Measurements from ENCODE around the gene PARP11. TPM values are rescaled to one million over a fixed set of nuclear protein-coding genes. Genes with fewer than 3 reads are reported as not detected.
"Not testable (repeated sequence)": the region's sequence is repeated elsewhere in the genome, so short reads cannot be mapped to it uniquely, and the experiment has no call there.

PARP11 gene
- polyA plus RNA-seq, 4 donors = 14.6 to 19.9 (median 18.9) TPM

DNA sequence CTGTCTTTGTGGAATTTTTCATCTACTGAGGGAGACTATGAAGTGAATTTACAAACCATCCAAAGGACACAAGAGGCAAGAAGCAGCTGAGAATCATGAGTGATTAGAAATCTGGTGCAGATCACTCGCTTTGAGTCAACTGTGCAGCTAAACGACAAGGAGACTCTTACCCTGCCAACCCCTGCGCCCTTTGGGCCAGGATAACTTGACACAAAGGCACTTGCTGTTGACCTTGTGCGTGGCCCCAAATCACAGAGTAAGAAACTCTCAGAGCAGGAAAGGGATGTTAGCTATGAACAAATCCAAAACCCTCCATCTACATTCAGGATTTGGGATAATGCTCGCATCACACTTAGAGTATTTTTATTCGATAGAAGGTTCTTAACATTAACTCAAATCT, 11.5 kb upstream of the PARP11 start:
- DNase-seq (ENCODE audit: low read depth in 4 of 4, low spot score in 3 of 4) = no peak

DNA sequence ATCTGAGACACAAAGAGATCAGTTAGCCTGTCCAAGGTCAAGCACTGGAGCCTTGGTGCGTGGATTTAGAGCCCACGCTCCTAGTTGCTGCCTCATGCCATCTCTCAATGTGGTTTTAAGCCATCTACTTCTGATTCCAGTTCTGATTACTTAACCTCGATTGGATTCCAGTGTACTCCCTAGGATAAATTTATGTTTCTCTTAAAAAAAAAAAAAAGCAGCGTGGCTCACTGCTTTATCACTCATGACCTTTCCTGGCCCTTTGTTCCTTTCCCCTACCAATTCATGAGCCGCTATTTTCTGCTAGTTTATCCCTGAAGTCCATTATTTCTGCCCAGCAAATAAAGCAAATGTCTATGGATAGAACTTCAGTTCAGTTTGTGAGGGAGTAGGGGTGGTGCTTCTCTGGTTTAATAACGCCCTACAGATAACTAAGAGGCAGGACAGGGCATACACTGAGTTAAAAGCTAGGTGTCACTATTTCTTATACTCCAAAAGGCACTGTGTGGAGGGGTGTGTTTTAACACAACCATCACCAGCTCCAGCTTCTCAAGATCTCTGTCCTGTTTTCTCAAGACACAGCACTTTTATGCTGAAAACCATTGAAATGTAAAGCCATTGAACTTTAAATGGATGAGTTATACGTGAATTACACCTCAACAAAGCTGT, 9.8 kb upstream of the PARP11 start:
- no peak for DNase-seq (ENCODE audit: low read depth in 4 of 4, low spot score in 3 of 4)

DNA sequence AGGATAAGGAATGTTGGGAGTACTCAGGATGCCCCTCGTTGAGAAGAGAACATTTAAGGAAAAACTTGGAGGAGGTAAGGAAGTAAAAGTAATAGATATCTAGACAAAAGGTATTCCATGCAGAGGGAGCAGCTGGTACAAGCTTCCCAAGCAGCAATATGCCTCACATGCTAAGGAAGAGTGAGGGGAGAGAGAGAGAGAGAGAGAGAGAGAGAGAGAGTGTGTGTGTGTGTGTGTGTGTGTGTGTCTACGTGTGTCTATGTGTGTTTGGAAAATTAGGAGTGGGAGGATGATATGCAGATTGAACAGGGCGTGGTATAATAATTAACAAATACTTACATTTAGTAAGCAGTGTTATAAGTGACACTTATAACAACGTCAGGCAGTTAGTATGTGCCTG, 9.2 kb upstream of the PARP11 start:
- no peak for DNase-seq (ENCODE audit: low read depth in 4 of 4, low spot score in 3 of 4)

DNA sequence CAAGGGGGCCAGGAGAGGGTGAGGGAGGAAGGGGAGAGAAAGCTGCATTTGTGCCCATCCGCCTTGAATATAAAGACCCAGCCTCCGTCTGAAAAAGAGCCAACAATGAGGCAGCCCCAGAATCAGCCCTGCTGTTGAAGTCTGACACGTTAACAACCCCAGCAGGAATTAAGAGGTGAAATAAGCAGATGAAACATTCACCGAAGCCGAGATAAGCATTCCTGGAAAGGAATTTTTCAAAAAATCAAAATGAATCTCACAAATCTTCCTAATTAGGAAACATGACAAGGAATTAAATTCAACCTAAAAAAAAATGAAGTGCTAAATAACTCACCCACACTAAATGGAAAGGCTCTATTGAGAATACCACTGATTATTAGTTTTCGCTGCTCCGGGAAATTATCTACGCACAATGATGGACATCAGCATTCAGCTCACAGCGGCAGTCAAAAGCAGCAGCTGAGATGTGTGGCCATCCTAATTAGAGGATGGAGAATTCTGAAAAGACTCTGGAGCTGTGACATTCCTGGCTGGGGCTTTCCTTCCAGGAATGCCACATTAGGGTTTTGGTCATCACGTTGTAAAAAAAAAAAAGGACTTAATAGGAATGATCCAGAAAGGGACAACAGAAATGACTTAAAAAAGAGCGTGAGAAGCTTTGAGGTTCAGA, 8.2 kb upstream of the PARP11 start:
- no peak for DNase-seq (ENCODE audit: low read depth in 4 of 4, low spot score in 3 of 4)

DNA sequence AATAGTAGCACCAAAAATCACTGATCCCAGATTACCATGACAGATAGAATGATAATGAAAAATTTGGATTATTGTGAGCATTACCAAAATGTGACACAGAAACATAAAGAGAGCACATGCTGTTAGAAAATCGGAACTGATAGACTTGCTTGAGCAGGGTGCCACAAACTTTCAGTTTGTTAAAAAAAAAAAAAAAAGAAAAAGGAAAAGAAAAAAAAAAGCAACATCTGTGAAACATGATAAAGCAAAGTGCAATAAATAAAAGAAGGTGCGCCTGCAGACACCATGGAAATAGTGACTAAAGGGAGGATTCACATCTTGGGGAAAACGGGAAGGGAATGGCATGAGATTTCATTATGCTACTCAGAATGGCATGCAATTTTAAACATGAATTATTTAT, 6.6 kb upstream of the PARP11 start:
- no peak for DNase-seq (ENCODE audit: low read depth in 4 of 4, low spot score in 3 of 4)

DNA sequence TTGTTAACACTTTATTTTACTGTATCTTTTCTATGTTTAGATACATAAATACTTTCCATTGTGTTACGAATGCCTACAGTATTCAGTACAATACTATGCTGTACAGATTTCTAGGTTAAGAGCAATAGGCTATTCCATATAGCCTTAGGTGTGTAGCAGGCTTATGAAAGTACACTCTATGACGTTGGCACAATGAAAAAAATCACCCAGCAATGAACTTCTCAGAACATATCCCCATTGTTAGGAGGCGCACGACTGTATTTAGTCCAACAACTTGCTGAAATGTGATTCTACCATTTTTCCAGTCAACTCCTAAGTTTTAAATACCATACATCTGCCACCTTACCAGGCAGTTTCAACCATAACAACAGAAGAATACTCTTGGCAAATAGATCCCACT, 1.8 kb downstream of the PARP11 start:
- DNase-seq (ENCODE audit: low read depth in 4 of 4, low spot score in 3 of 4) = no peak

DNA sequence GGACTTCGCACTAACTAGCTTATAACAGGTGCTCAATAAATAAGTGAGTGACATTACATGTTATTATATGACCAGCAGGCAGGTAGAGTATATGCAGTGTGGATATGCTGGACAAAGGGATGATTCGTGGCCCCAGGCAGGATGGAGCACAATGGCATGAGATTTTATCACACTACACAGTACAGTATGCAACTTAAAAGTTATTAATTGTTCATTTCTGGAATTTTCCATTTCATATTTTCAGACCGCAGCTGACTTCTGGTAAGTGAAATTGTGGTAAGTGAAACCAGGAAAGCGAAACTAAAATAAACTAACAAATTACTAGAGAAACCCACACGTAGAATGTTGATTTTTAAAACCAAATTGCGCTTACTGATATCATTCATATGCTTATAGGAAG, 3.3 kb downstream of the PARP11 start:
- DNase-seq (ENCODE audit: low read depth in 4 of 4, low spot score in 3 of 4) = no peak

DNA sequence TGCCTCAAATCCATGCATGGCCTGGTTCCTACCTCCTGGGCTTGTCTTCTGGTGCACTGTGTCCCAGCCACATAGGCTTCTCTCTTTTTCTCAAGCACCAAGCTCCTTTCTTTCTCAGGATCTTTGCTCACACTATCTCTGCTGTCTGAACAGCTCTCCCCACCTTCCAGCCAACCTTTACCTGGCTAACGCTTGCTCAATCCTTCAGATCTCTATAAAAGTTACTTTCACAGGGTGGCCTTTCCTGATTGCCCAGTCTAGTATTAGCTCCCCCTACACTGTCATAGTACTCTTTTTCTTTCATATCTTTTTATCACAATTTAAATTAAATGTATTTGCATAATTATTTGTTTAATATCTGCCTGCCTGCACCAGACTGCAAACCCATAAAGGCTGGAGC, 3.8 kb downstream of the PARP11 start:
- no peak for DNase-seq (ENCODE audit: low read depth in 4 of 4, low spot score in 3 of 4)

DNA sequence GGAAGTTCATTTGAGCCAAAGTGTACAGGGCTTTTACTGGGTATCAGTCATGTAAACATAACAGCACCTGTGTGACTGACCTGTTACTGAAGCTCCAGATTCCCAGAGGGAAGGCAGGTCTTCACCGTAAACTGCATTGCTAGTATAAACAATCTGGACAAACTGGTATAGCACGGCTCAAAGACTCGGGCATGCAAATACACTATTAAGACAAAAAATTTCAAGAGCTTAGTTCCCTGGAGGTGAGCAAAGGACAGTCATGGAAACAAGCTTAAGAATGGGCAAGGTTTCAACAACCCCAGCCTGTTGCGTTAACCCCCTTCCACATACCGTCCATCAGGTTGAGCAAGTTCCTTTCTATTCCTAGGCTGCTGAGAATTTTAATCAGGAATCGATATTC, 9.4 kb downstream of the PARP11 start:
- no peak for DNase-seq (ENCODE audit: low read depth in 4 of 4, low spot score in 3 of 4)

DNA sequence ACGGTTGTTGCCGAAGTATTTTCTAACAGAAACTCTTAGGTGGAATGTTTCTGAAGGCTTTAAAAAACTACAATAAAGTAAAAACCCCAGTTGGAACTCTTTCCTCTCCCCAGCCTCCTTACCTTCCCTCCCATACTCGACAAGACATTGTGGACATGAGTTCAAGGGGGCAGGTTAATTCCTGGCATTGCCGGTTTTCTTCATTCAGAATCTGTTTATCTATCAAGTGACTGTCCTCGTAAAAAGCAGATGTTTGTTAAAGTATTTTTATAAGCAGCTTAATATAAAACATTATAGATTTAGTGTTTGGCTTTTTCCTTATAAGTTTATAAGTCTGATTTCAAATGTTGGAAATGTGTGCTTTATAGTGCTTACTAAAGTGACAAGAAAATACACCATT, 30.7 kb downstream of the PARP11 start:
- no peak for DNase-seq (ENCODE audit: low read depth in 4 of 4, low spot score in 3 of 4)

DNA sequence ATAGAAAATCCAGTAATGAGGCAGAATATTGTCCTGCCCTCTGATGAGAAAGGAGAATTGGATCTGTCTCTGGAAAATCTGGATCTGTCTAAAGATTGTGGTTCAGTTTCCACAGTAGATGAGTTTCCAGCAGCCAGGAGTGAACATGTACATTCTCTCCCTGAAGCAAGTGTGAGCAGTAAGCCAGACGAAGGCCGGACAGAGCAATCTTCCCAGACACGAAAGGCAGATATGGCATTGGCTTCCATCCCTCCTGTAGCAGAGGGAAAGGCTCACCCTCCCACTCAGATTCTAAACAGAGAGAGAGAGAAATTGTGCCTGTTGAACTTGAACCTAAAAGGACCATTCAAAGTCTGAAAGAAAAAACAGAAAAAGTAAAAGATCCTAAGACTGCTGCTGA, 31.4 kb downstream of the PARP11 start:
- no peak for DNase-seq (ENCODE audit: low read depth in 4 of 4, low spot score in 3 of 4)

DNA sequence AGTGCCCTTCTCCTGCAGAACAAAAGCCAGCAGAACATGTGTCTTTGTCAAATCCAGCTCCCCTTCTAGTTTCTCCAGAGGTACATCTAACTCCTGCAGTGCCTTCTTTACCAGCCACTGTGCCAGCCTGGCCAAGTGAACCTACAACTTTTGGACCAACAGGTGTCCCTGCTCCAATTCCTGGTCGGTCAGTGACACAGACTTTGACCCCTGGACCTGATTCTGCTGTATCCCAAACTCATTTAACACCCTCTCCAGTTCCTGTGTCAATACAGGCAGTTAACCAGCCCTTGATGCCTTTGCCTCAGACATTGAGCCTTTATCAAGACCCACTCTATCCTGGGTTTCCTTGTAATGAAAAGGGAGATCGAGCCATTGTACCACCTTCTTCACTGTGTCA, 32.4 kb downstream of the PARP11 start:
- not testable (repeated sequence) for DNase-seq (ENCODE audit: low read depth in 4 of 4, low spot score in 3 of 4)

DNA sequence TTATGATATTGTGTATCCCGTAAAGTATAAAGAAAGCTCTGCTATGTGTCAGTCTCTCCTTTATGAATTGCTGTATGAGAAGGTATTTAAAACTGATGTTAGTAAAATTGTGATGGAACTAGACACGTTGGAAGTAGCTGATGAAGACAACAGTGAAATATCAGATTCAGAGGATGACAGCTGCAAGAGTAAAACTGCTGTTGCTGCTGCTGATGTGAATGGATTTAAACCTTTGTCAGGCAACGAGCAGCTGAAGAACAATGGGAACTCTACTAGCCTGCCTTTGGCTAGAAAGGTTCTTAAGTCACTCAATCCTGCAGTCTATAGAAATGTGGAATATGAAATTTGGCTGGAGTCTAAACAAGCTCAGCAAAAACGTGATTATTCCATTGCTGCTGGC, 33.5 kb downstream of the PARP11 start:
- not testable (repeated sequence) for DNase-seq (ENCODE audit: low read depth in 4 of 4, low spot score in 3 of 4)

DNA sequence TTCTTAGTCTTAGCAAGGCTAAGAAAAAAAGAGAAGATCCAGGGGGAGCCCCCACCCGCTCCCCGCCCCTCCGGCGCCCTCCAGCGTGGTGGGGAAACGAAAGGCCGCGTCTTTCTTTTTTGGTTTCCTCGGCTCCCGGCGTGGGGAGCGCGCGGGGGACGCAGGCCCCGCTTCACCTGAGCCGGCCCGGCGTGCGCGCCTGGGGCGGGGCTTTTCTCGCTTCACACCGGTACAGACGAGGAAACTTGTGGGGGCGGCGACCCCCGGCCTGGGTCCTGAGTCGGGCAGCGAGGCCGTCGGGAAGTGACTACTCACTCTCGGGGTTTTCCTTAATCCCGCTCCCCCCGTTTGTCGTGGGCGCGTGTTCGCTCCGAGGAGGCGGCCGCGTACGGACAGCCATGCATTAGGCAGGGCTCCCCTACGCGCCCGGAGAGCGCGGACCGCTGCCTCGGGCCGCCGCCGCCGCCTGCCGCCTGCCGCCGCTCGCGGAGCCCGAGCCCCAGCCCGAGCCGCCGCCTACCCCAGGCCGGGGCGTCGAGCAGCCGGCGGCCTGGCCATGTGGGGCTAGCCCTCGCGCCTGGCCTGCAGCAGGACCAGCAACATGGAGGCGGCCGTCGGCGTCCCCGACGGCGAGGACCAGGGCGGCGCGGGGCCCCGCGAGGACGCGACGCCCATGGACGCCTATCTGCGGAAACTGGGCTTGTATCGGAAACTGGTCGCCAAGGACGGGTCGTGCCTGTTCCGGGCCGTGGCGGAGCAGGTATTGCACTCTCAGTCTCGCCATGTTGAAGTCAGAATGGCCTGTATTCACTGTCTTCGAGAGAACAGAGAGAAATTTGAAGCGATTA, 34.3 kb downstream of the PARP11 start:
- not testable (repeated sequence) for DNase-seq (ENCODE audit: low read depth in 4 of 4, low spot score in 3 of 4)

DNA sequence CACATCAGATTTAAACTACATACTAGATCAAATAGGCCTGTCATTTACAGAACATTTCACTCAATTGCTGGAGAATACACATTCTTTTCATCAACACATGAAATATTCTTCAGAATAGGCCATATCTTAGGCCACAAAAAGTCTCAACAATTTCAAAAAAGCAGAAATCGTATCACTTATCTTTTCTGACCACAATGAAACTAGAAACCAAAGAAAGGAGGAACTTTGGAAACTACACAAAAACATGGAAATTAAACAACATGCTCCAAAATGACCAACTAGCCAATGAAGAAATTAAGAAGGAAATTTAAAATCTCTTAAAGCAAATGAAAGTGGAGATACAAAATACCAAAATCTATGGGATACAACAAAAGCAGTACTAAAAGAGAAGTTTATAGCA, 35.1 kb downstream of the PARP11 start:
- no peak for DNase-seq (ENCODE audit: low read depth in 4 of 4, low spot score in 3 of 4)

DNA sequence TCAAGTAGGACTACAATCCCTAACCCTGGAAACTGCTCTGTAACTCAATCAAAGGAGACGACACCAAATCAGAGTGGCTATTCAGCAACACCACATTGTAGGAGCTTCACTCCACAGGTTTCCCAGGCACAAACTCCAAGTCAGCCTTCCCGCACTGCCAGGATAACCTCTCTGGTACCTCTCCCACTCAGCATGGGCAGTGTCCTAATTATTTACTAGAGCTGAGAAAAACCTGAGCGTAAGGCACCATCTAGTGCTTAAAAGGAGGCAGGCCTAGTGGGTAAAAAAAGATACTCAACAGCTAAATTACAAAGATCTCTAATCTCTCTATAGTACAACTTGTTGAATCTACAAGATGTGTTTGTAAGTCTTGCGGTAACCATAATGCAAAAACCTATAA, 36.1 kb downstream of the PARP11 start:
- DNase-seq (ENCODE audit: low read depth in 4 of 4, low spot score in 3 of 4) = no peak

DNA sequence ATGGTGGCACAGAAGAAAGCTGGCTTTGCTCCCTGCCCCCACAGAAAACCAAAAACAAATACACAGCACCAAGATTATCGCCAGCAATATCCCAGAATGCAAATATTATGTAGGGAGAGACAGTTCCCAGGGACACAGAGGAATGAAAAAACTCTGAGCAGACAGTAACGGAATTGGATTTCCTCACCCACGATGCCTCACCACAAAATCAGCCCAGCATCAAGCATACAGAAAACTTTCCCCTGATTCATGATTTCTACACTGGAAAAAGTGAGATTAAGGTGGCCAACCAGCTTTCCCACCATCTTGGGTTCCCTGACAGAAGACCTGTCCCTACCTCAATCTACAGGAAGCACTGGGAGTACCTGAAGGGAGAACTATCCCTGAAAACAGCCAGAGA, 36.6 kb downstream of the PARP11 start:
- DNase-seq (ENCODE audit: low read depth in 4 of 4, low spot score in 3 of 4) = no peak

DNA sequence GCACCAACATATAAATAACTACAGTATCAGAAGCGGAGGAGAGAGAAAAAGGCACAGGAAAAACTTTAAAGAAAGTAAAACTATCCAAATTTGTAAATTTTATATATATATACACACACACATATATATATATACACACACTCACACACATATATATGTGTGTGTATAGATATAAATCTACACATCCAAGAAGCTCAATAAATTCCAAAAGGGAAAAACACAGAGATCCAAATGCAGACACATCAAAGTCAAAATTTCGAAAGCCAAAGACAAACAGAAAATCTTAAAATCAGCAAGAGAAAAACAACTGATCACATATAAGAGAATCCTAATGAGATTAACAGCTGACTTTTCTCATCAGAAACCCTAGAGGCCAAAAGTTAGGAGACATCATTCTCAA, 37.3 kb downstream of the PARP11 start:
- no peak for DNase-seq (ENCODE audit: low read depth in 4 of 4, low spot score in 3 of 4)

DNA sequence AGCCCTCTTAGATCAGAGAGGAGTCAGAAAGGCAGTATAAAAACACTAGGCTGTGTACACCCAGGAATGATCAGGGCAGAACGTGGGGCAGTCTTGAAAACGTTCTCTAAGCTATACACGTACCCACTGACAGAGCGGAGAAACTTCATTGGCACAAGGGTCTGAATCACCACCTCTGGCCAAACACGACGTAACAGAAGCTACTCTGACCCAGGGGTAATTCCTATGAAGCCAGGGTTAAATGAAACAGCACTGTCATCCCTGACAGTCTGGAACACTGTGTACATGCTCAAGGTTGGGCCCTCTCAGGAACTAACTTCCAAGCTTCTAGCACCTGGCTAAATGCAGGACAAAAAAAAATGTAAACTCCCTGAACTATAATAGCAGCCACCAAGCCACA, 38.4 kb downstream of the PARP11 start:
- DNase-seq (ENCODE audit: low read depth in 4 of 4, low spot score in 3 of 4) = no peak

DNA sequence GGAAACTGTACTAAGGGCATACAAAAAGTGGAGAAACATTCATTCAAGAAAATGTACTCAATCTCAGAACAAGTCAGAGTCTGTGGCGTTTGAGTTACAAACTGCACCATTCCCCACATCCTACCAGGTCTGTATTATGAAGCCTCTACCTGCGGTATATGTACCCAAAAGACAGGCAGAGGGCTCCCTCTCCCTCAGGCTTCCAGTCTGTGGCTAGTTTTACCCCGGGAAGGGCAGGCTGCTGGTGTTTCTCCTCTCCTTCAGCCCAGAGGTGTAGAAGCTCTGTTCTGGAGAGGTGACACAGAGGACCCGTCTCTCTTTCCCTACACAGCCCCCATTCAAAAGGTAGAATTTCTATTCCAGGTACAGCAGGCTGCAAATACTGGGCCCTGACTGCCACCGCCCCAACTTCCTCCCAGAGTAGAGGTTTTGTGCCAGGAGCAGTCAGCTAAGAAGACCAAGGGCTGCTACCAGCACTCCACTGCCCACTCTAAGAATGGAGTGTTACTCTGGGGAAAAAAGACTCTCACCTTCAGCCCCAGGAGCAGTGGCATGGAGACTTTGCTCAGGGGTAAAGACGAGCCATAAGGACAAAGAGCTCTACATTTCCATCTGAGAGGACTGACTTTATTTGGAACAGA, 39.4 kb downstream of the PARP11 start:
- no peak for DNase-seq (ENCODE audit: low read depth in 4 of 4, low spot score in 3 of 4)

DNA sequence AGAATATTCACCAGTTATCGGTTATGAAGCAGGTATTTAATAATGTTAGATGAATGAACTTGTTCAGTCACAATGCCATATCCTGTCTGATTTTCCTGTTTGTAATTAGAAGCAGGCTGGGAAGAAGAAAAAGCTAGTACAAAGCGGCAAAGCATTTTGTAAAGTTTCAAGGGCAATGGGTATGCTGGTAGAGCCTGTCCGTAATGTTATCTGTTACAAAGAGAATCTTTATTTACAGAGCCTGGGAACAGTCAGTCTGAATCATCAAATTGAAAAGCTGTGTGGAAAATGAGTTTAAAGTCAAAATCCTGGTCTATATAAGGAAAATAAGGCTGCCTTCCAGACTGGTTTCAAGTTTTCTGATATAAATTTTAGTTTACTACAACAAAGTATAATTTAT, 40.5 kb downstream of the PARP11 start:
- DNase-seq (ENCODE audit: low read depth in 4 of 4, low spot score in 3 of 4) = no peak

All from right renal pelvis (tissue), 4 donors.